GM23338 (cell line): ENCODE results near the gene ERCC6L. TPM values are rescaled to one million over a fixed set of nuclear protein-coding genes. Genes with fewer than 3 reads are reported as not detected.

Source experiments
- EZH2 ChIP-seq: fragments of 200-600 bp; sonication (generic); IDR thresholded peaks from one replicate; pipeline ENCODE4 v1.8.0; 2017; ENCODE audit warnings: antibody characterized with exemption, mild to moderate bottlenecking, low read depth; ENCODE audit not compliant: unreplicated experiment
- NANOG ChIP-seq: IDR thresholded peaks from 2 replicates; pipeline ENCODE4 v1.6.1; 2016; ENCODE audit warnings: antibody characterized with exemption, borderline replicate concordance
- STAT1 ChIP-seq: IDR thresholded peaks from one replicate; pipeline ENCODE4 v1.6.1; 2016; ENCODE audit warnings: antibody characterized with exemption; ENCODE audit not compliant: unreplicated experiment
- ZNF114 ChIP-seq: fragments of 250-450 bp; sonication (Bioruptor Pico); IDR thresholded peaks from 2 replicates; pipeline ENCODE4 v1.5.0; 2020; ENCODE audit warnings: mild to moderate bottlenecking, moderate library complexity
- ZNF331 ChIP-seq: fragments of 250-450 bp; sonication (Bioruptor Pico); IDR thresholded peaks from 2 replicates; pipeline ENCODE4 v1.5.0; 2020; ENCODE audit warnings: low read depth, mild to moderate bottlenecking, moderate library complexity
- polyA plus RNA-seq: library from polyadenylated mRNA; unstranded; fragments of >200 nt; fragmentation: Nextera tagmentation; extraction: Ambion mirVana; gene quantifications from 2 replicates; pipeline ENCODE4 v1.2.1, GENCODE V29; 2016
- total RNA-seq: library from RNA; depleted of rRNA; stranded (reverse); fragments of >200 nt; shearing (Covaris generic); gene quantifications from 2 replicates; pipeline ENCODE4 v1.2.3, GENCODE V29; 2014
- TF ChIP-seq, protein P1 (sequence below): fragments of 250-450 bp; sonication (Bioruptor Pico); IDR thresholded peaks from 2 replicates; pipeline ENCODE4 v1.5.0; 2020; ENCODE audit warnings: mild to moderate bottlenecking, moderate library complexity
- TF ChIP-seq, protein P2 (sequence below): IDR thresholded peaks from one replicate; pipeline ENCODE4 v1.6.1; 2018; ENCODE audit warnings: antibody characterized with exemption; ENCODE audit not compliant: unreplicated experiment

ERCC6L gene
- total and polyA plus RNA-seq, 2 experiments from 2014 or later = 11.3 to 23.1 TPM

DNA sequence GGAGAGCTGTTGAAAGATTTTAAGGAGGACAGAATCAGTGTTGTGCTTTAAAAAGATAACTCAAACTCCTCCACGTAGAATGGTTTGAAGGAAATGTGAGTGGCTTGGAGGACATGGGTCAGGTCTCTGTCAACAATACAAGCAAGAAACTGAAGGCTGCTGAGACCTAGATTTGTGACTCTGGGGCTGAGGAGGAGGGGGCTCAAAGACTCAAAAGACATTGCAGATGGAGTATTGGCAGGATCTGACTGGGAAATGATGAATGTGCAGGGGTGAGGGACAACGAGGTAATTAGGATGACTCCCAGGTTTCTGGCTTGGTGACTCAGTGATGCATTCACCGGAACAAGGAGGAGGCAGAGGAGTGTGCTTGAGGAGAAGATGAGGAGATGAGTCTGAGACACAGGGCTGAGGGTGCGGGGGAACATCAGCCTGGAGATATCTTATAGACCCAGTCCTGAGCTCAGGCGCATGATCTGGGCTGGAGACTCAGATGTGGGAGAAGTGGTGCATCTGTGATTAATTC, 41.6 kb upstream of the ERCC6L start (continued):
- TF ChIP-seq, protein P1, sequence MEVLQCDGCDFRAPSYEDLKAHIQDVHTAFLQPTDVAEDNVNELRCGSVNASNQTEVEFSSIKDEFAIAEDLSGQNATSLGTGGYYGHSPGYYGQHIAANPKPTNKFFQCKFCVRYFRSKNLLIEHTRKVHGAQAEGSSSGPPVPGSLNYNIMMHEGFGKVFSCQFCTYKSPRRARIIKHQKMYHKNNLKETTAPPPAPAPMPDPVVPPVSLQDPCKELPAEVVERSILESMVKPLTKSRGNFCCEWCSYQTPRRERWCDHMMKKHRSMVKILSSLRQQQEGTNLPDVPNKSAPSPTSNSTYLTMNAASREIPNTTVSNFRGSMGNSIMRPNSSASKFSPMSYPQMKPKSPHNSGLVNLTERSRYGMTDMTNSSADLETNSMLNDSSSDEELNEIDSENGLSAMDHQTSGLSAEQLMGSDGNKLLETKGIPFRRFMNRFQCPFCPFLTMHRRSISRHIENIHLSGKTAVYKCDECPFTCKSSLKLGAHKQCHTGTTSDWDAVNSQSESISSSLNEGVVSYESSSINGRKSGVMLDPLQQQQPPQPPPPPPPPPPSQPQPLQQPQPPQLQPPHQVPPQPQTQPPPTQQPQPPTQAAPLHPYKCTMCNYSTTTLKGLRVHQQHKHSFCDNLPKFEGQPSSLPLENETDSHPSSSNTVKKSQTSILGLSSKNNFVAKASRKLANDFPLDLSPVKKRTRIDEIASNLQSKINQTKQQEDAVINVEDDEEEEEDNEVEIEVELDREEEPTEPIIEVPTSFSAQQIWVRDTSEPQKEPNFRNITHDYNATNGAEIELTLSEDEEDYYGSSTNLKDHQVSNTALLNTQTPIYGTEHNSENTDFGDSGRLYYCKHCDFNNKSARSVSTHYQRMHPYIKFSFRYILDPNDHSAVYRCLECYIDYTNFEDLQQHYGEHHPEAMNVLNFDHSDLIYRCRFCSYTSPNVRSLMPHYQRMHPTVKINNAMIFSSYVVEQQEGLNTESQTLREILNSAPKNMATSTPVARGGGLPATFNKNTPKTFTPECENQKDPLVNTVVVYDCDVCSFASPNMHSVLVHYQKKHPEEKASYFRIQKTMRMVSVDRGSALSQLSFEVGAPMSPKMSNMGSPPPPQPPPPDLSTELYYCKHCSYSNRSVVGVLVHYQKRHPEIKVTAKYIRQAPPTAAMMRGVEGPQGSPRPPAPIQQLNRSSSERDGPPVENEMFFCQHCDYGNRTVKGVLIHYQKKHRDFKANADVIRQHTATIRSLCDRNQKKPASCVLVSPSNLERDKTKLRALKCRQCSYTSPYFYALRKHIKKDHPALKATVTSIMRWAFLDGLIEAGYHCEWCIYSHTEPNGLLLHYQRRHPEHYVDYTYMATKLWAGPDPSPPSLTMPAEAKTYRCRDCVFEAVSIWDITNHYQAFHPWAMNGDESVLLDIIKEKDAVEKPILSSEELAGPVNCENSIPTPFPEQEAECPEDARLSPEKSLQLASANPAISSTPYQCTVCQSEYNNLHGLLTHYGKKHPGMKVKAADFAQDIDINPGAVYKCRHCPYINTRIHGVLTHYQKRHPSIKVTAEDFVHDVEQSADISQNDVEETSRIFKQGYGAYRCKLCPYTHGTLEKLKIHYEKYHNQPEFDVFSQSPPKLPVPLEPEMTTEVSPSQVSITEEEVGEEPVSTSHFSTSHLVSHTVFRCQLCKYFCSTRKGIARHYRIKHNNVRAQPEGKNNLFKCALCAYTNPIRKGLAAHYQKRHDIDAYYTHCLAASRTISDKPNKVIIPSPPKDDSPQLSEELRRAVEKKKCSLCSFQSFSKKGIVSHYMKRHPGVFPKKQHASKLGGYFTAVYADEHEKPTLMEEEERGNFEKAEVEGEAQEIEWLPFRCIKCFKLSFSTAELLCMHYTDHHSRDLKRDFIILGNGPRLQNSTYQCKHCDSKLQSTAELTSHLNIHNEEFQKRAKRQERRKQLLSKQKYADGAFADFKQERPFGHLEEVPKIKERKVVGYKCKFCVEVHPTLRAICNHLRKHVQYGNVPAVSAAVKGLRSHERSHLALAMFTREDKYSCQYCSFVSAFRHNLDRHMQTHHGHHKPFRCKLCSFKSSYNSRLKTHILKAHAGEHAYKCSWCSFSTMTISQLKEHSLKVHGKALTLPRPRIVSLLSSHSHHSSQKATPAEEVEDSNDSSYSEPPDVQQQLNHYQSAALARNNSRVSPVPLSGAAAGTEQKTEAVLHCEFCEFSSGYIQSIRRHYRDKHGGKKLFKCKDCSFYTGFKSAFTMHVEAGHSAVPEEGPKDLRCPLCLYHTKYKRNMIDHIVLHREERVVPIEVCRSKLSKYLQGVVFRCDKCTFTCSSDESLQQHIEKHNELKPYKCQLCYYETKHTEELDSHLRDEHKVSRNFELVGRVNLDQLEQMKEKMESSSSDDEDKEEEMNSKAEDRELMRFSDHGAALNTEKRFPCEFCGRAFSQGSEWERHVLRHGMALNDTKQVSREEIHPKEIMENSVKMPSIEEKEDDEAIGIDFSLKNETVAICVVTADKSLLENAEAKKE (CRISPR knock-in tag) = no peak
- TF ChIP-seq ZNF331 = no peak
- TF ChIP-seq EZH2 = no peak
- TF ChIP-seq NANOG = no peak
- TF ChIP-seq STAT1 = no peak
- TF ChIP-seq, protein P2, sequence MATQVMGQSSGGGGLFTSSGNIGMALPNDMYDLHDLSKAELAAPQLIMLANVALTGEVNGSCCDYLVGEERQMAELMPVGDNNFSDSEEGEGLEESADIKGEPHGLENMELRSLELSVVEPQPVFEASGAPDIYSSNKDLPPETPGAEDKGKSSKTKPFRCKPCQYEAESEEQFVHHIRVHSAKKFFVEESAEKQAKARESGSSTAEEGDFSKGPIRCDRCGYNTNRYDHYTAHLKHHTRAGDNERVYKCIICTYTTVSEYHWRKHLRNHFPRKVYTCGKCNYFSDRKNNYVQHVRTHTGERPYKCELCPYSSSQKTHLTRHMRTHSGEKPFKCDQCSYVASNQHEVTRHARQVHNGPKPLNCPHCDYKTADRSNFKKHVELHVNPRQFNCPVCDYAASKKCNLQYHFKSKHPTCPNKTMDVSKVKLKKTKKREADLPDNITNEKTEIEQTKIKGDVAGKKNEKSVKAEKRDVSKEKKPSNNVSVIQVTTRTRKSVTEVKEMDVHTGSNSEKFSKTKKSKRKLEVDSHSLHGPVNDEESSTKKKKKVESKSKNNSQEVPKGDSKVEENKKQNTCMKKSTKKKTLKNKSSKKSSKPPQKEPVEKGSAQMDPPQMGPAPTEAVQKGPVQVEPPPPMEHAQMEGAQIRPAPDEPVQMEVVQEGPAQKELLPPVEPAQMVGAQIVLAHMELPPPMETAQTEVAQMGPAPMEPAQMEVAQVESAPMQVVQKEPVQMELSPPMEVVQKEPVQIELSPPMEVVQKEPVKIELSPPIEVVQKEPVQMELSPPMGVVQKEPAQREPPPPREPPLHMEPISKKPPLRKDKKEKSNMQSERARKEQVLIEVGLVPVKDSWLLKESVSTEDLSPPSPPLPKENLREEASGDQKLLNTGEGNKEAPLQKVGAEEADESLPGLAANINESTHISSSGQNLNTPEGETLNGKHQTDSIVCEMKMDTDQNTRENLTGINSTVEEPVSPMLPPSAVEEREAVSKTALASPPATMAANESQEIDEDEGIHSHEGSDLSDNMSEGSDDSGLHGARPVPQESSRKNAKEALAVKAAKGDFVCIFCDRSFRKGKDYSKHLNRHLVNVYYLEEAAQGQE = no peak
- no peak for TF ChIP-seq ZNF114 (CRISPR knock-in tag)
